Esophagus mucosa (tissue), 1 donor: ENCODE results near the gene CELF4. TPM values are rescaled to one million over a fixed set of nuclear protein-coding genes. Genes with fewer than 3 reads are reported as not detected.

Experiments used
- ATAC-seq: fragments of 200-7000 bp; cut with Tn5 transposase; one replicate; pipeline ENCODE4 v1.9.1; 2020
- total RNA-seq: library from RNA; stranded (reverse); gene quantifications from one replicate; pipeline ENCODE4 v1.2.4, GENCODE V29; 2023
- donor health status: DM: yes; HTN: yes; CAD: no.

Gene CELF4
- total RNA-seq, 1 donor from 2014 or later = not detected

DNA sequence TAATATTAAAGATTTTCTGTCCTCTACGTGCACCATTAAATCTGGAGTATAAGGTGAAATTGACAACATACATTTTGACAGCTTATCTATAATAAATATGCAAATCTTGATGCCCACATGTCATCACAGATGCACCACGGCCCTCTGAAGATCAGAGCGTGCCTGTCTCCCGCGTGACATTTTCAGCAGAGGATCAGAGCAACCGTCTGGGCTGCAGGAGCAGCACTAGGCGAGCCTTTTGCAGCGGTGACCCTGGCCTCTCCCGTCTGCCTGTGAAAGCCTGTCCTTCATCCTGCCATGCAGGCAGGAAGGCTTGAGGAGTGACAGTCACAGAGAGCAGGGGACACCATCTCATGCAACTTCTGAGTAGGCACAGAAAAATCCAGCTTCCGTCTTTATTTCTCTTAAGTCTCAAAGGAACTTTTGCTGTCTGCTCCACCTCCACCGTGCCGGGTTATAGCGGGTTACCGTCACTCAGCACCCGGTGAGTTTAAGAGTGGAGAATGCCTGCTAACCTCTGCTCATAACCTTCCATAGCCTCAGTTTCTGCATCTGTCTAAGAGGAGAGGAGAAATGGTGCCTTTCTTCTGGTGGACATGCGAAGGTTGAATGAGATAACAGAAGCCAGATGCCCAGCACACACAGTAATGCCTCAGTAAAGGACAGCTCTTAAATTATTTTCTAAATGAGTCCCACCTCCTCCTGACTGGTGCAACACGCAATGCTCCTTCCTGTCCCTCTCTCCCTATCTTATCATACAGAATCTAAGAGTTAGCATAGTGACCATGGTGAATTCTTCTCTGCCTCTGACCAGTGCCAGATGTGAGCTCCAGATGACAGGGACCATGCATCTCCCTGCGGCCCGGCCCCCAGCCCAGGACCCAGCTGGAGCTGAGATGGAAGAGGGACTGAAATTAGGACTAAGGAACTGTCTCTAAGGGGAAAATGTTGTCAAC, 43.8 kb downstream of the CELF4 start:
- ATAC-seq = no peak

DNA sequence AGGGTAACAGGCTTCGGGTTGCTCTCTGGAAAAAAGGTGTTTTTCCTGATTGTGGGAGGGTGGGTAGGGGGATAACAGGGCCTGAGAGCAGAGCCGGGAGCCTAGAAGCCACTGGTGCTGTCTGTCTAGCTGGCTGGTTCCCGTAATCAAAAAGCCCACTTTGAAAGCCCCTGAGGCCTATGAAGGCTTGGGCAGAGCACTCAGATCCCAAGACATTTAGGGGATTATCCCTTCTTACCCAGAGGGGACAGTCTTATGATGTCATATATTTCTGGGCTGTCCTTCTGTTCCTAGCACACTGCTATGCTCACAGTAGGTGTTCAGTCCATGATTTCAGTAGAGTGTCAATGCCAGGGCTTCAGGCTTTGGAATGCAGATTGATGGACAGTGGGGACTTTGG, 45.1 kb downstream of the CELF4 start:
- ATAC-seq = no peak

DNA sequence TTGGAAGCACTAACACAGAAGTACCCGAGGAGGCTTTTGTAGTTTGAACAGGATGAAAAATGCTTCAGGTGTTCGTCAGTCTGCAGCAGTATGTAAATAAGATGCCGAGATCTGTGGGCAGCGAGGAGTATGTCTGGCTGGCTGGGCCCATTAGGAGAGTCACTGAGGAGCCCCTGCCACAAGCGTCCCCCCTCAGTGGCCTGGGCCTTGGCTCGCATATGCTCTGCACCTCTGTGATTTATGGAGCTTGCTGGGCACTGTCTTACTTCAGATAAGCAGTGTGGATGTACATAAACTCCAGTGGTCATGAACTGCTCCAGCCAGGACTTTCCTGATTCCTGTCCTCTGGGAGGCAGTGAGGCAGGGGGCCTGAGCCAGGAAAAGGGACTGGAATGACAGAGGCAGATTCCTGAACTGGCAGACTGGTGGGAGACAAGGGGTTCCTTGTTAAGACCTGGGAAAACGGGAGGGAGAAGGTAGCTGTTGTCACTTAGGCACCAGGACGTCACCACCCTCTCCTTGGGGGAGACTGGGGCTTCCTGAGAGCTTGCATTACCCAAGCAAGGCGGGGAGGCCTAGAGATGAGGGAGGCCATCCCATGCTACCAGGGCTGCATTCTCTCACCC, 46.0 kb downstream of the CELF4 start:
- ATAC-seq = no peak

DNA sequence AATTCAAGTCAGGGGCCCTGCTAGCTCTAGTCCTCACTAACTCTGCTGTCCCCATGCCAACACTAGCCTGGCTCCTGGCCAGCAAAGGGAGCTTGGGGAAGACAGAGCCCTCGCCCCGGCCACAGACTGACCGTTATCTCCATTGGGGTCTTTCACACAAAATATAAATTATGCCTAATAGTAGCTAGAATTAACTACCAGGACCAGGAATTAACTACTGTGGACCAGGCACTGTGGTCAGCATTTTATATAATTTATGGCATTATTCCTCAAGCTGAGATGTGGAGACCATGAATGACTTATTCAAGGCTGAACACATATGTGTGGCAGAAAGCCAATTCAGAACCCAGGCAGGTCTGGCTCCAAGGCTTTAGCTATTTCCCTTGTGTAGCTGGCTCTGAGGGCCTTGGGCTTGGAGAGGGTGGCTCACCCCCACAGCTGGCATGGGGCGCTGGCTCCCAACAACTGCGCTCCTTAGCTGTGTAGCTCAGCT, 49.2 kb downstream of the CELF4 start:
- no peak for ATAC-seq

DNA sequence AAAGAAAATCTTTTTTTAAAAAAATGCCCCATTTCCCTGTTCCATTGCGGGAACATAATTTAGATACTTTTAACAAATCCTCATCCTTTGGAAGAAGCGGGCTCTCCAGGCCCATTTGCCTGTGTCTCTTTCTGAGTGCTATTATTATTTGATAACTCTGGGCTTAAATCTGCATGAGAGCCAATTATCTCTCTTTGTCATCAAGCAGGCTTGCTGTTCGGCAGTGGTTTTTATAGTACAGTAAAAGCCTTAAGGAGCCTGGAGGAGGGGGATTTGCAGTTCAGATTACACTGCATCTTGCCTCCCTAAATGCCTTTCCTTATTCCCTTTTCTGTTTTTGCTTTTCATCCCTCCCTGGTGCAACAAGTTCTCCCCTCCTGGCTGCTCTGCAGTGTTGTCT, 50.6 kb downstream of the CELF4 start:
- no peak for ATAC-seq

DNA sequence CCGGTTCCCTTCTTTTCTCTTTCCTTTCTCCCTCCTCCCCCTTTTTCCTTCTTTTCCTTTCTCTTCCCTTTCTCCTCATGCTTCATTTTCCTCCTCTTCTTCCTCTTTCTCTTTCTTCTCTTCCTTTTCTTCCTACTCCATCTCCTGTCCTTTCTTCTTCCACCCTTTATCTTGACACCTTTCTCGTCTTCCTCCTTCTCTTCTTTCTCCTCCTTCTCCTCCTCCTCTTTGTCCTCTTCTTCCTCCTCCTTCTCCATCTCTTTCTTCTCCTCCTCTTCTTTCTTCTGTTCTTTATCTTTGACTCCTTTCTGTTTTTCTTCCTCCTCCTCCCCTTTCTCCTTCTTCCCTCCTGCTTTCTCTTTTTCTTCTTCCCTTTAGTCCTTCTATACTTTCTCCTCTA, 53.2 kb downstream of the CELF4 start:
- no peak for ATAC-seq

DNA sequence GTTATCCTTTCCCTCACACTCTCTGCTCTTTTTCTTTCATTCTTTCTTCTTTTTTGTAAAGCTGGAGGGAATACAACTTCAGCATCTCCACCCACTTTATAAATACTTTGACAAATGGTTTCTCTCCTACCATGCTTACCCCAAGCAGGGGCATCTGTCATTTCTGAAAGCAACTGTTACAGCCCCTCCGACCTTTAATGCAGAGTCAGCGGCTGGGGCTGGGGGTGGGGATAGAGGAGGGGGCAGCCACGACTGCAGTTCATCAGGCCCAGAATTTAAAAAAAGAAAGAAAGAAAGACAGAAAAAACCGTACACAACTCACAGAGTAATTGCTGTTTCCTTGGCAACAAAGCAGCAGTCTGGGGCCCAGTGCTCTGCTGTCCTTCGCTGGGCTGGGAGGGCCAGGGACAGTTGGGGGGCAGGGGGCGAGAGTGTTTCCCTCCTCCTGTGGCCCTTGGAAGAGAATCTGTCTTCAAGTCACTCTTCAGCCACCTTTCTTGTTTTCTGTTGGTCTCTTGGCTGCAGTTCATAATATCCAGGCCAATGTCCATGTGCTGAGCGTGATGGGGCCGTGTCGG, 53.8 kb downstream of the CELF4 start:
- ATAC-seq = no peak

DNA sequence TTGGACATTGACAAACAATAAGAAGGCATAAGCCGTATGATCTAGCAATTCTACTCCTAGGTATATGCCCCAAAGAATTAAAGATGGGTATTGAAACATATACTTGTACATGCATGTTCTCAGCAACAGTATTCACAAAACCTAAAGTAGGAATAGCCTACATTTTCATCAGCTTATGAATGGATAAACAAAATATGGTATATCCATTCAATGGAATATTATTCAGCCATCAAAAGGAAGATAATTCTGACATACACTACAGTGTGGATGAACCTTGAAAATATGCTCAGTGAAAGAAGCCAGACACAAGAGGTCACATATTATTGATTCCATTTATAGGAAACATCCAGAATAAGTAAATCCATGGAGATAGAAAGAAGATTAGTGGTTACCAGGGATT, 56.0 kb downstream of the CELF4 start:
- no peak for ATAC-seq

DNA sequence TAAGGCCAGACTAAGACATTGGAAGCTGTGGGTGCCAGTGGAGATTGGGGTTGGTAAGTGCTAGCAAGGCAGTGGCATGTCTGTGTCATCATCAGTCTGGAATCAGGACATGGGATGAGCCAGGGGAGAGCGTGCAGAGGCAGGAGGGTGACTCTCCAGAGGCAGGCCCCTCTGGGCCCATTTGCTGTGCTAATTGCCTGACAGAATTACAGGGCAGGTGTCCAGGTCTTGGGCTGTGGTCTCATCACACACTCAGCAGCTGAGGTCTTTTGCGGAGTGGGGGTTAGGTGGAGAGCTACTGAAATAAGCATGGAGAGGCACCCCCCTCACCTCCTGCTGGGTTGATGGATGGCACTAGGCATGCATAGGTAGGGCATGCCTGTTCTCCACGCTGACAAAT, 57.4 kb downstream of the CELF4 start:
- ATAC-seq = no peak

DNA sequence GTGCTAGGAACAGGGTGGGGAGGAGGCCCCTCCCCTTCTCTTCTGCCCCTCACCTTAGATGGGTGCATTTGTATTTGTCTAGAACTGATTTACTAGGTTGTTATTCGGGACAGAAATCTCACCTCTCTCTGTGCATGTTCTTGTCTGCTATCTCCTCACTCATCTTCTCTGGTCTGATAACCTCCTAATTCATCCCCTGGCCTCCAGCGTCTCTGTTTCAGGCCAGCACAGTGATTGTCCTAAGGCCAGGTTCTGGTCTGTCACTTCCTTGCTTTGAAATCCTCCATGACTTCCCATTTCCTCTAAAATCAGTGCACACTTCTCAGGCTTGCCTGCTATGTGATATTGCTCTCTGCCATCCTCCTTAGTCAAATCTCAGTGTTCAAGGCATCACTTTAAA, 58.4 kb downstream of the CELF4 start:
- no peak for ATAC-seq

DNA sequence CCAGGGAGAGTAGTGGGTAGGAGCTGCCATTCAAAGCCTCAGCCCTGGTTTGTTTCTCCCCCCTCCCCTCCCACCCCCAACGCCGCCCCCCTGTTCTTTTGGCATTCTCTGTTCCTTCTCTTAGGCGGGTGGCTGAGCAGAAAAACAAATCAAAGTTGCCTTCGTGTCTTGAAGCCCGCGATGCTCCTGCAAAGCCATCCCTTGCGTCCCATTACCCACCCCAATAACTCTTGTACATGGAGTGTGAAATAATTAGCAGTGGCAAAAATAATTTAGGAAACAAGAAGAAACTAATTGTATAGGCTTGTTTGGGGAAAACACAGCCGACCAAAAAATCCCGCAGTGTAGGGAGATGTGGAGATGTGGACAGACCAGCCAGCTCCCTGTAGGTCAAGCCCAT, 59.6 kb downstream of the CELF4 start:
- ATAC-seq = no peak

DNA sequence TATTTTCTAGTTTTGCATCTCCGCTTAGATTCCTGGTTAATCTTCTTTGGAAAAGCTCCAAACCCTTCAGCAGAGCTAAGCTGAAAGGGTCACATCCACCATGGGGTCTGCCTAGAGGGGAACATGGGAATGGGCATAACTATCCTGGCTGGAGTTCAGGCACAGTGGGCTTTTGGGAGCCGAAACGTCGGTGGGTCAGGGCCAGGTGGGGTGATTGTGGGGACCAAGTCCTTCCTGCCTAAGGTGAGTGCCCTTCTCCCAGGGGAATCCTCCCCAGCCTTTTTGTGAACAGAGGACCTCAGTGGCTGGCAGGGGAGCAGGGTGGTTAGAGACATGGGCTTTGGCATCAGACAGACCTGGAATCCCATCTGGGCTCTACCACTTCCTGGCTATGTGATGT, 60.3 kb downstream of the CELF4 start:
- ATAC-seq = no peak

DNA sequence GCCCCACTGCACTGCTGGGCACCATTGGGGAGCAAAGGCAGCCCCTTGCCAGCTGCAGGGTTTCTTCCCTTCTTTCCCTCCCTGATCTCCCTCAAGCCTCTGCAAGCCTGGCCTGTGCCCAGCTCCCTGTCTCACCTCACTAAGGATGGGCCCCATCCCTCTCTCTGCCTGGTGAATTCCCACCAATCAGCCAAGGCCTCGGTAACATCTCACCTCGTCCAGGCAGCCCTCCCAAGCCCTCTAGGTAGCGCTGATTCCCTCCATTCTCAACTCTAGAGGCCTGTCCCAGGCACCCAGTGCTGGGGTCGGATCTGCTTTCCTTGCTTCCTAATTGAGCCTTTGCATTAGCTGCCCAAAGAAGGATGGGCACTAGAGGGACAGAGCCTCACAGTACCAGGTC, 63.0 kb downstream of the CELF4 start:
- ATAC-seq = no peak

DNA sequence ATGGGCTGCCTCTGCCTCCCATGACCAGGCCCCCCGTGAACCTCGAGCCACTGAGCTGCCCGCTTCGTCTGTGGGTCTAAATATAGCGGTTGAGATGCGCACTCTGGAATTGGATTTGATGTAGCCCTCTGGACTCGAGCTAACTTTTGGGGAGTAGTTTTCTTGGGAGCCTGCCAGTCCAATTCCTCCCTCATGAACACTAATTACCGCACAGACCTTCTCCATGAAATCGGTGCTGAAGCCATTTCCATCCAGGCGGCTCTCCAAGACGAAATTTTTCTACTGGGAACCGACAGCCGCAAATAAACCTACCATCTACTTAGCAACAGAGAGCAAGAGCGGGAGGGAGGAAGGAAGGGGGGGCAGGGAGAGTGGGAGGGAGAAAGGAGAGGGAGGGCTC, 63.6 kb downstream of the CELF4 start:
- no peak for ATAC-seq

DNA sequence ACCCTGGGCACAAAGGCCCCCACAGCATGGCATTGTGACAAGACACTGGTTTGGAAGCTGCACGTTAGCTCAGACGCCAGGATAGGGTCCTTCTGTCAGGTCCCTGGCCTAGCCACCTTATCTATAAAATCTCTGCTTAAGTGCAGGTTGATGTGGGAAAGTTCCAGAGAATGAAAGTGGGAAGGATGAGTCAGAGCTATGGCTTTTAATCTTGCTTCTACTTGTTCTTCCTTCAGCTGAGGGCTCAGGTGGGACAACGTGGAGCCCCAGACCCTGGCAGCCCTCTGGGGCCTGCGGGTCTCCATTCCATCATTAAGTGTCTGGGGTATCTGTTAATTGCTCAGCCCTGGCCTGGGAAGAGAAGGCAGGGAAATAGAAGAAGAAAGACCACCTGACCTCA, 64.5 kb downstream of the CELF4 start:
- no peak for ATAC-seq

DNA sequence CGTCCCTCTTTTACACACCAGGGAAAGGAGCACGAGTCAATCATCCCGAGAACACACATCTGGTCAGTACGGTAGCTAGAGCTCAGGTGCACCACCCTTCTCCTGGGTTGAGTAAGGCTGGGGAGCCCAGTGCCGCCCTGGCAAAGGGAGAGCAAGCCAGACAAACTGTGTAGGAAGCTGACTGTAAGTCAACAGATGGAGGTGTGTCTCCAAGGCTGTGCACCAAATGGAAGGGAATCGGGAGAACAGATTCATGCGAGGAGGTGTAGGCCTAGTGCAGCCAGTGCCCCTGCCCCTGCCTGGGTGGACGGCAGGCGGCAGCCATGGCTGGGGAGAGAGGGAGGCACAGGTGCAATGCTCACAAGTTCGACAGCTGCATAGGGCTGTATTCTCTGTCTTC, 65.7 kb downstream of the CELF4 start:
- ATAC-seq = no peak

DNA sequence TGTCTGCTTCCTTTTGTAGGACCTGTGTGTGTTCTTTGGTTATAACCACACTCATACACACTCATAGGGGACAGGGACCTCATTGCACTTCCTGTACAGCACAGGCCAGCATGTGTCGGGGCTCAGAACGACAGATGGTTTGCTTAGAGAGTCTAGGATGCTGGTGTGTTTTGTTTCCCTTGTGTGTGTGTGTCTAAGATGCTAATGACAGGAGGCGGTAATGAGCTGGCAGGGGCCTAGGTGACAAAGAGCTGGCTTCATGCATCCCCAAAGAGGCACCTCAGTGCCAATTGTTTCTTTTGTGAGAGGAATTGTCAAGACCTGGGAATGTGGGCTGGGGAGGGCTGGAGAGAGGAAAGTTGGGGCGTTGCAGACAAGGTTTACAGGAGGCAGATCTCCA, 66.6 kb downstream of the CELF4 start:
- ATAC-seq = no peak

DNA sequence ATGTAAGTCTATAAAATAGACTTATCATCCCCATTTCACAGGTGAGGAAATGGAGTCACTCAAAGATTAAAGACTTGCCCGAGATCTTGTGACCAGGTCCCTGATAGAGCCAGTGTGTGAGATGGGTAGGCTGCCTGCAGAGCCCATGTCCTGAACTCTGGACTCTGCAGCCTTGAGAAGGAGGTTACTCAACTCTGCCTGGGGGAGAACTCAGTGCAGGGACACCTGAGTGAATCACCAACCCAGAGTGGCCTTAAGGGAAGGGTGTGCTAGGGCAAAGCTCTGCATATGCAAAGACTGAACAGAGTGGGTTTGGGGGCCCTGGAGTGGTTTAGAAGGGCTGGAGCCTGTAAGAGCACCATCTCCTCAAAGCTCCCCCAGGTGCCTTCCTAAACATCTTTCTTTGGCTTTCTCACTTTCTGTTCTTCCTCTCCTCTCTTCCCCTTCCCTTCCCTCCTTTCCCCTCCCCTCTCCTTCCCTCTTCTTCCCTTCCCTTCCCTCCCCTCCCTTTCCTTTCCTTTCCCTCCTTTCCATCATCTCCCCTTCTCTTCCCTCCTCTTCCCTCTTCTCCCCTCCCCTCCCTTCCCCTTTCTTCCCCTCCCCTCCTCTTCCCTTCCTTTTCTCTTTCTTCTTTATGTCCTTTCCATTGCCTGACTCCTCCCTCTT, 67.6 kb downstream of the CELF4 start:
- ATAC-seq = no peak

DNA sequence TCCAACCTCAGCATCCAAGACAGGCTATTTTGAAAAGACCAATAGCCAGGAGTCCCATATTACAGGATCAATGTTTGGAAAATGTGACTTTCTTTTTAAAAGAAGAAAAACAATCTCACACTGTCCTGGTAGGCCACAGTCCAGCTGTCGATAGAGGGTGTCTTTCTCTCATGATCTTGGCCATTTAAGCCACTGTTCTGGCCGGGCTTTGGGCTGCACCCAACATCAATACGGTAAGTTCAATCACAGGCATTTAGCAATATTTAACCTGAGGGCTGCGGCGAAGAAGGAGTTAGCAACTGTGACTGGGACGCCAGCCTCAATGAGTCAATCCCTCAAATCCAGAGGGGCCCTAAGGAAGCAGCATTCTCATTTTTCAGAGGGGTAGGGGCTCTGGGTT, 69.0 kb downstream of the CELF4 start:
- no peak for ATAC-seq

DNA sequence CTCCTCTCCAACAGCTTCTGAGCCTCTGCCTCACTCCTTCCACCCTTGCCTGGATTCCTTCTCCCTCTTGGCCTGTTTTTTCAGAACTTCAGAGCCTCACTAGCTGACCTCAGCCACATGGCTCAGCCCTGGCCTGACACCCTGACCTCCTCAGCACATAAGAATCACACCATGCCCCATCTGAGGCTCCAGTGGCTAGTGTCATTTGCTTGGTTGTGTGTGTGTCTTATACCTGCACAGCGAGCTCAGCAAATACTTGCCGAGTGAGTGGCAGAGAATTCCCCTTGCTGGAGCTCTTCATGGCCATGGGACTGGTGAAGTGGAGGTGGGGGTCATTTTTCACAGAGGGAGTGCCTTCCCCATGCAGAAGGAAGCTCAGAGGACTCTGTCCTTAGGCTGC, 70.2 kb downstream of the CELF4 start:
- ATAC-seq = no peak

DNA sequence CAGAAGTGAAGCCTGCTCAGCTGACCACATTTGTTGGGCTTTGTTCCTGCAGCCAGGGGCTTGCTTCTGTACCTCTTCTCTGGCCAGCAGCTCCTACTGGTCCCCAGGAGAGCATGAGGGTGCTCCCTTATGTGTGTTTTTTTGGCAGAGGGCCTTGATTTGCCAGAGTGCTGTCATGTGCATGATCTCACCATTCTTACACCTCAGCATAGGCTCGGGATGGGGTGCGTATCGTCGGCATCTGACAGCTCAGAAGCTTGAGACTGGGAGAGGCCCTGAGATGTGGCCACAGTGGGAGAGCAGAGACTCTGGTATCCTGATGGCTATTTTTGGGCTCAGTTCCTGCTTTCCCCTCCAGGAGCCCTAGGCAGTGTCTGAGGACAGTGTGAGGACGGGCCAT, 71.2 kb downstream of the CELF4 start:
- ATAC-seq = no peak

DNA sequence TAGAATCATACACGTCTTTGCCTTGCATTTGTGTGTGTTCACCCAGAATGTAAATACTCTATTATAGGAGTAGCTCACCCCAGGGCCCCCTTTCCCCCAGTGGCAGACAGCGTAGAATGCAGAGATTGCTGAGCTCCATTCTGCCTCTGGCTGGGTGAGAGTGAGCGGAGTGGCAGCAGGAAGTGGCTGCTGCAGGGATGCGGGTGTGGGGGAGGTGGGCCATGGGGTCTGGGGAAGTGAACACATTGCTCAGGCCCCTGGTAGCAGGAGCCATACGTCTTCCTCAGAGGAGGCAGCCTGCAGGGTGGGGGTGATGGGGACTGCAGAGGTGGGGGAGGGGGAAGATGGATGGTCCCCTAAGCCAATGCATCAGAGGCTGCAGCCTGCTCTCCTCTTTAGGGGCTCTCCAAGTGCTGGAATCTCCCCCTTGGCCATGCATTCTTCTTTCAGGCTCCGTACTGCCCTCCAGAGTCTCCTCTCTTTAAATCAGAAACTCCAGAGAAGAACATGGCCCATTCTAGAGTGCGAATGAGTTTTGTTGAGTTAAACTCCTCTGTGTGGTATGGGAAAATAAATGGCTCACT, 72.2 kb downstream of the CELF4 start:
- no peak for ATAC-seq

DNA sequence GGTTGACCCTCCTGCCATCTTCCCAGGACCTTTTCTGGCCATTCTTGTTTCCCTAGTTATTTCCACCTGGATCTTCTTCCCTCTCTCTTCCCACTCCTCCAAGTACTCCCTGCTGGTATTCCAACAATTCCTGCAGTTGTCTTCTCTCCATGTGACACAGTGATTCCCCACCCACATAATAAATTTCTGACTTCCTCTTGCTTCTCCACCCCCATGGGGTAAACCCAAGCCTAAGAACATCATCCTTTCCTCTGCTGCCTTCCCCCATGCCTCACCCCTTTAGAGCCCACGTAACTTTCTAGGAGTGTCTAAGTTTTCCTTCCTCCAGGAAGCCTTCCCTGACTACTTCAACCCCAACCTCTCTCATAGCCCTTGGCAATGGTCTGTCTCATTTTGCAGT, 72.6 kb downstream of the CELF4 start:
- ATAC-seq = no peak
